ENCODE measurements around the gene GALNT15.

GRCh38 chr3:16171825-16172224, 2.7 kb upstream of the GALNT15 start:
- TF ChIP-seq CTCF (conservative IDR thresholded peaks at IDR 0.05; ENCODE audit: low read length): no peak
- TF ChIP-seq EZH2phosphoT487 (IDR thresholded peaks at IDR 0.05; ENCODE audit: borderline replicate concordance): no peak
